Measurements from ENCODE around the gene BEND5. TPM values are rescaled to one million over a fixed set of nuclear protein-coding genes. Genes with fewer than 3 reads are reported as not detected.

BEND5 gene
- total RNA-seq, 4 donors from 2014 or later = 1.5 to 1.9 TPM; not detected in 2

DNA sequence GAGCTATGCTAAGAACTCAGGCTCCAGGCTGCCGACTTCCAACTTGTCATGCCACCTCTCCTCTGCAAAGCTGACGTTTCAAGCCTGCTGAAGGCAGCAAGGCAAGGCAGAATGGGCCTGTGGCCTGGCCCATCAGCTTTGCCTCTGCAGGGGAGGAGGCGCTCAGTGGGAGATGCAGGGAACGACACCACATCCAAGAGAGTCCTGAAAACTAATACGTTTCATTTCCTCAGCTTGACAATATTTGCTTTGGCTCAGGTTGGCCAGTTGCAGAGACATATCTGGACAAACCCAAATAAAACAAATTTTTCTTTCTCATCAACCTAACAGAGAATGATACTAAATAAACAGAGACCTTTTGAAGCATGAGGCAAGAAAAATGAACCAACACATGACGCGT lies 35.3 kb downstream of the BEND5 start:
- H3K9me3 ChIP-seq = no peaks in the 10 kb centered on the region
- TF ChIP-seq POLR2AphosphoS5 (IDR thresholded peaks at IDR 0.05) (no peak), POLR2A (IDR thresholded peaks at IDR 0.05) (no peak), EP300 (IDR thresholded peaks at IDR 0.05; ENCODE audit: low read depth) (no peak)
- TF ChIP-seq, protein P1, sequence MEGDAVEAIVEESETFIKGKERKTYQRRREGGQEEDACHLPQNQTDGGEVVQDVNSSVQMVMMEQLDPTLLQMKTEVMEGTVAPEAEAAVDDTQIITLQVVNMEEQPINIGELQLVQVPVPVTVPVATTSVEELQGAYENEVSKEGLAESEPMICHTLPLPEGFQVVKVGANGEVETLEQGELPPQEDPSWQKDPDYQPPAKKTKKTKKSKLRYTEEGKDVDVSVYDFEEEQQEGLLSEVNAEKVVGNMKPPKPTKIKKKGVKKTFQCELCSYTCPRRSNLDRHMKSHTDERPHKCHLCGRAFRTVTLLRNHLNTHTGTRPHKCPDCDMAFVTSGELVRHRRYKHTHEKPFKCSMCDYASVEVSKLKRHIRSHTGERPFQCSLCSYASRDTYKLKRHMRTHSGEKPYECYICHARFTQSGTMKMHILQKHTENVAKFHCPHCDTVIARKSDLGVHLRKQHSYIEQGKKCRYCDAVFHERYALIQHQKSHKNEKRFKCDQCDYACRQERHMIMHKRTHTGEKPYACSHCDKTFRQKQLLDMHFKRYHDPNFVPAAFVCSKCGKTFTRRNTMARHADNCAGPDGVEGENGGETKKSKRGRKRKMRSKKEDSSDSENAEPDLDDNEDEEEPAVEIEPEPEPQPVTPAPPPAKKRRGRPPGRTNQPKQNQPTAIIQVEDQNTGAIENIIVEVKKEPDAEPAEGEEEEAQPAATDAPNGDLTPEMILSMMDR (IDR thresholded peaks at IDR 0.05) = no peak
- 78 to 90% methylated on average over 4 to 7 of the region's 7 CpGs for whole genome bisulfite sequencing, 2 donors (ENCODE audit: low coverage in 1 of 2)
- DNase-seq = no peak
- in situ Hi-C loops (cut with MboI; ENCODE audit: low pct_ligation_motif_present in 1 of 4, low pct_unique_long_range_greater_than_20kb in 1 of 4, low sequenced_read_pairs in 3 of 4) (no loop called here), intact Hi-C loops (cut with DNase I; ENCODE audit: low total_unique reads) (no loop called here)
- no peak overlapping the region for H3K4me3 ChIP-seq
- no peak overlapping the region for H3K27ac ChIP-seq
- H3K27me3 ChIP-seq = no peaks in the 10 kb centered on the region
- no peaks in the 10 kb centered on the region for H3K4me1 ChIP-seq
- H3K36me3 ChIP-seq = no peaks in the 10 kb centered on the region

DNA sequence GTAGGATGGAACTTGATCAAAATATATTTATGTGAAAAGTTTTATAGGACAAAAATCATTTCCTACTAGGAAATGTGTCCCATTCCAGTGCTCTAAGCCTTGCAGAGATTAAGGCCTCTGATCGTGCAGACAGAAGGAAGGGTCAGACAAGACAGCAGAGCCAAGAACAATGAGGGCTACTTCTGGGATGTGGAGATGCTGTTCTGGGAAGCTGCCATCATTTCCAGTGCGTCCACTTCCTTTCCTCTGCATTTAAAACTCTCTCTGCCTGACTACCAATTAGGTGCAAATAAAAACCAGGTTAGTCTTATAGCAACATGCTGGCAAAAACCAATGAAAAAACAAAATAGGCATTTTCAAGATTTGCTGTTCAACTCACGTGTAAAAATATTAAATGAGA lies 36.1 kb downstream of the BEND5 start:
- no peak overlapping the region for H3K4me3 ChIP-seq
- H3K4me1 ChIP-seq = no peaks in the 10 kb centered on the region
- no peaks in the 10 kb centered on the region for H3K27me3 ChIP-seq
- no peak overlapping the region for H3K27ac ChIP-seq
- no peaks in the 10 kb centered on the region for H3K36me3 ChIP-seq
- intact Hi-C loops (cut with DNase I; ENCODE audit: low total_unique reads) = no loop called here
- H3K9me3 ChIP-seq = no peaks in the 10 kb centered on the region
- in situ Hi-C loops (cut with MboI; ENCODE audit: low pct_ligation_motif_present in 1 of 4, low pct_unique_long_range_greater_than_20kb in 1 of 4, low sequenced_read_pairs in 3 of 4) = no loop called here
- 65 to 82% methylated on average over 3 of the region's 3 CpGs for WGBS, 2 donors (ENCODE audit: low coverage in 1 of 2)
- TF ChIP-seq POLR2AphosphoS5 (IDR thresholded peaks at IDR 0.05) (no peak), POLR2A (IDR thresholded peaks at IDR 0.05) (no peak), EP300 (IDR thresholded peaks at IDR 0.05; ENCODE audit: low read depth) (no peak)
- TF ChIP-seq, protein P1 (IDR thresholded peaks at IDR 0.05) = no peak
- no peak for DNase-seq

DNA sequence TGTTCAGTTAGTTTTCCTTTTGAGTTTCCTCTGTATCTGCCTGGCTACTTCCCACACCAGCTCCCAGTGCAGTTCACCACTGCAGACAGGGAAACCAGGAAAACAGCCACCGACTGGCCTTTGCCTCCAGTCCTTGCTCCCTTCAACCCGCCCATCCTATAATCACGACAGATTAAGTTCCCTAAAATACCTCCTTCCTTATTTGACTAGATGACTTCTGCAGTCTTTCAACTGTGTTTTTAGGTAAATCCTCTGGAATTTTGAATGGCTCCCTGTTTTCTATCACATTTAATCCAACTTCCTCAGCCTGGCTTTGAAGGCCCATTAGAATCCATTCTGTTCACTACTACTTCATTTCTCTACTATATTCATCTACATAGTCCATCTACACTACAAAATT lies 37.6 kb downstream of the BEND5 start:
- H3K36me3 ChIP-seq = no peaks in the 10 kb centered on the region
- in situ Hi-C loops (cut with MboI; ENCODE audit: low pct_ligation_motif_present in 1 of 4, low pct_unique_long_range_greater_than_20kb in 1 of 4, low sequenced_read_pairs in 3 of 4) (no loop called here), intact Hi-C loops (cut with DNase I; ENCODE audit: low total_unique reads) (no loop called here)

DNA sequence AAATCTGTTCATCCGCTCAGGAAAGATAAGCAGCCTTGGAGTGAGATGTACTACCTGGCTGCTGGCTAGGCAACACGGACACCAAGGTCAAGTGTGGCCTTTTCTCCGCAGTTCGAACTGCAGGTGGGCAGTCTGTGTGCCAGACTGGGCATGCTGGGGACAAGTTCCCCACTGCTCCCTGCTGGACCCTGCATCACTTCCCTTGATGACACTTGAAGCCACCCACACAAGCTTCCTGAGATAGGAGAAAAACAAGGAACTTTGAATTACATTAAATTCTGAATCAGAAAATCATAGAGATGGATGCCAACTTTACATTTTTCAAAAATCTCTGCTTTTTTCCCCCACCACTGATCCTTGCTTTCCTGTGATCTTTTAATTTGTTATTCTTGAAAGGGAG lies 38.3 kb downstream of the BEND5 start:
- TF ChIP-seq EP300 (IDR thresholded peaks at IDR 0.05; ENCODE audit: low read depth) (no peak), POLR2AphosphoS5 (IDR thresholded peaks at IDR 0.05) (no peak), POLR2A (IDR thresholded peaks at IDR 0.05) (no peak)
- TF ChIP-seq, protein P1 (IDR thresholded peaks at IDR 0.05) = no peak
- Histone ChIP-seq H3K27me3 (no peaks in the 10 kb centered on the region), H3K27ac (no peak overlapping the region), H3K9me3 (no peaks in the 10 kb centered on the region), H3K4me1 (no peaks in the 10 kb centered on the region), H3K4me3 (no peak overlapping the region), H3K36me3 (no peaks in the 10 kb centered on the region)
- no peak for DNase-seq
- in situ Hi-C loops (cut with MboI; ENCODE audit: low pct_ligation_motif_present in 1 of 4, low pct_unique_long_range_greater_than_20kb in 1 of 4, low sequenced_read_pairs in 3 of 4) (no loop called here), intact Hi-C loops (cut with DNase I; ENCODE audit: low total_unique reads) (no loop called here)
- 96 to 100% methylated on average over 2 to 4 of the region's 4 CpGs for whole genome bisulfite sequencing, 2 donors (ENCODE audit: low coverage in 1 of 2)

More for the DNA sequence above, 37.6 kb downstream of the BEND5 start:
- Histone ChIP-seq H3K27ac (no peak overlapping the region), H3K9me3 (no peaks in the 10 kb centered on the region), H3K4me1 (no peaks in the 10 kb centered on the region), H3K27me3 (no peaks in the 10 kb centered on the region), H3K4me3 (no peak overlapping the region)
- 38 to 63% methylated on average over 3 of the region's 3 CpGs for WGBS, 2 donors (ENCODE audit: low coverage in 1 of 2)
- DNase-seq = no peak
- TF ChIP-seq EP300 (IDR thresholded peaks at IDR 0.05; ENCODE audit: low read depth) = no peak
- no peak for TF ChIP-seq POLR2A (IDR thresholded peaks at IDR 0.05)
- TF ChIP-seq, protein P1 (IDR thresholded peaks at IDR 0.05) = no peak
- no peak for TF ChIP-seq POLR2AphosphoS5 (IDR thresholded peaks at IDR 0.05)

Data from transverse colon (tissue), 4 donors.